ENCODE data around the gene CNTNAP2.

The CNTNAP2 gene

GRCh38 chr7:146773506-146773905 lies 656.9 kb downstream of the CNTNAP2 start:
- no peak for DNase-seq (ENCODE audit: low spot score)

DNA sequence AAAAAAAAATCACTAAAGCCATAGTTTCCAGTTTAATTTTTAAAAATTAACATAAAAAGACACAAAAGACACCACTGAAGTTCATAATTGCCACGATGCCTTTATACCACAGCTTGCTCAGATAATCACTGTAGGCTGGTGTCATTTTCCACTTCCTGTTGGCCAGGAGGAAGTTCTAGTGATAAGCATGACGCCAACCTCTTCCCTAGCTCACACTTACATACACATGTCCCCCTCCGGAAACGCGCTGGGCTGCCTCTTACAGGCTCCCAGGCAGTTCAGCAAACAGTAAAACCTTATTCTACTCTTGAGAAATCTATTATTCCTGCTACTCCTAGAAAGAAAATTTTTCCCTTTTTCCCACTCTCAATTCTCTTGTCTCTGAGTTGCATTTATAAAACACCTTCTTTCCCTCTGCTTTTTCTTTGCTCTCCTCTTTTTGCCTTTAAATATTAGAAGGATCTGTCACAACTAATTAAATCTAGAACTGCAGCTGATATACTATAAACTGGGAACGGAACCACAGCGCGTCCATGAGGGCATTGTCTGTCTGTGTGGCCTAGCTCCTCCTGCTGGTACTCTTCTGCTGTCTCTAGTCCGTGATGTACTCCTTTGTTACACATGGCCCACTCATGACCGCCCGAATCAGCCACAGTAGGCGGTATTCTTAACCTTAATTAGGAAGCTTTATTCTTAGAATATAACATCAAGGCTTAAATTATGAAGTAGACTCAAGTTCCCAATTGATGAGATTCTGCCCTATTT lies 664.9 kb downstream of the CNTNAP2 start:
- DNase-seq (ENCODE audit: low spot score) = no peak

GRCh38 chr7:146787266-146787665 lies 670.7 kb downstream of the CNTNAP2 start:
- DNase-seq (ENCODE audit: low spot score) = no peak

- no peak for DNase-seq (ENCODE audit: low spot score)
These were observed 671.4 kb downstream of the CNTNAP2 start for GRCh38 chr7:146788008-146788407.

DNA sequence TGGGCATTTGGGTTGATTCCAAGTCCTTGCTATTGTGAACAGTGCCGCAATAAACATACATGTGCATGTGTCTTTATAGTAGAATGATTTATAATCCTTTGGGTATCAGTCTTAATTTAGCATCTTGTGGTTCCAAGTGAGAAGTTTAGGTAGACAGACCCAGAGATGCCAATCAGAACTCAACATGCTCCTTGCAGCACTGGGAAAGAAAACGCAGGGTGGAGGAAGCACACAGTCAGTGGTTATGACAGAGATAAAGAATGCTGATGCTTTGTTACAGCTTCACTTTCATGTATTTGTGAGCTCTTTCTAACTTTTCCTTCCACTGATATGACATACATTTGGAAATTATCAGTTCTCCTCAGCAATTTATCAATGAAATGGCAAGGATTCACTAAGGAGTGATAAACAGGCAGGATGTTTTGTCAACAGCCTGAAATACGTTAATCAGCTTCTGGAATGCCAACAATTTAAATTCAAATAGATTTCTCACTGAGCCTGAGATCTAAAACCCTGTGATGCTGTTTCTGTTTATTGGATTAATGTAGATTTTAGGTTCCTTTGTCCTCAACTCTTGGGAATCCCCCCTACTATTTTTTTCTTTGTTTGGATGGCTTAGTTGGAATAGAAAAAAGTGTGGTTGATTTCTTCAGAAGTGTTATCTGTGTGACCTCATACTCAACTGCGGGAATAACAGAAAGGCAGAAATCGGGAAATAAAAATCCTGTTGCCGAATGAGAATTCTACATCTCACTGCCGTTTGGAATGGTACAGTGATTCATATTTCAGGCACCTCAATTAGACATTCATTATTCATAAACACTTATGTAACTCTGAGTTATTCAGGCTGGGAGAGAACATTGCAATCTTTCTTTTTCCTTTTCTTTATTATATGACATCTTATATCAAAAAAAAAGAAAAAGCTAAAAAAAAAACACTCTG lies 675.0 kb downstream of the CNTNAP2 start:
- DNase-seq (ENCODE audit: low spot score) = no peak

DNA sequence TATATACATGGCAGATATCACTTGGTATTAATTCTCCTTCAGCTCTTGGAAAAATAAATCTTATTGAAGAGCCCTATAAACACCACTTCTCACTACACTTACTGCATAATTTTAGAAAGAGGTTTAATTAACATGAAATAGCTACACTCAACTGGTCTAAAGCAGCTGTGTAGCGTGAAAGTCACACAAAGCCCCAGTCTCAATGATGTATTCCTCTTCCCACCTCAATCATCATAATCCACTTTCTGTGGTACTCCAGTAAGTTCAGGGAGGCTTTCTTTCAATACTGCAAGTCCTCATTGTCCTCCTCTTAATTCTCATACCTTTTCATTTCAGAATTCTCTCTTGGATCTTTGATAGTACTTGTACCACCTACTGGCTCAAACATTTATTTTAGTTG lies 688.0 kb downstream of the CNTNAP2 start:
- no peak for DNase-seq (ENCODE audit: low spot score)

DNA sequence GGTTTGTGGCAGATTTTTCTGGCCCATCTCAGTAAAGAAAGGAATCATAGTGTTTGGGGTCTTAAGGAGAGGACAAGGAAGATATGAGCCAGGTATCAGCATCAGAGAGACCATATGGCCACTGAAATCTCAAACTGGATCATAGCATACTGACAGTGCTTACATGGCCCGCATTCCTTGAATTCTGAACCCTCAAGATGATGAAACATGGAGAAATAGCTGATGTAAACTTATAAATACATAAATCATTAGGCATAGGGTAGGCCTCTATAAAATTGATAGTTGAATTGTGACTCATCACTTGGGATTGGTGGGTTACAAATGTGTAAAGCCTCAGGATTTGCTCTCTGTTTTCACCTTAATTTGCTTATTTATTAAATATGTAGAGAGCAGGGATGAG lies 688.5 kb downstream of the CNTNAP2 start:
- DNase-seq (ENCODE audit: low spot score) = peak; percentile 6

DNA sequence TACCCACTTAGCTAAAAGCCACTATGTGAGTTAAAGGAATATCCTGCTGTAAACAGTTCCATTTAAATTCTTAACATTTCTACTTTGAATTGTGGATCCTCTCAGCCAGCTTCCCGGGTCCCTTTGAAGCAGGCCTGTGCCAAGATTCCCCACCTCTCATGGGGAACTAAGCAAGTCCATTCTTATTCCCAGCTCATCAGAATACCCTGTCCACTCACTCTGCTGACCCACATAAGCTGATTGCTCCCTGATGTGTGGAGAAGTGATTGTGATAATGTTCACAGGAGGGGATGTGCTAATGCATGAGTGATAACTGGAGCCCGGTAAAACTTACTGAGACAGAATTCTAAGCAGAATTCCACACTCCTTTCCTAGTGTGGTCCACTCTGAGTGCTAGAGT lies 709.7 kb downstream of the CNTNAP2 start:
- DNase-seq (ENCODE audit: low spot score) = no peak

- no peak for DNase-seq (ENCODE audit: low spot score)
These were observed 714.1 kb downstream of the CNTNAP2 start for GRCh38 chr7:146830686-146831085.

- no peak for DNase-seq (ENCODE audit: low spot score)
These were observed 715.3 kb downstream of the CNTNAP2 start for GRCh38 chr7:146831875-146832274.

DNA sequence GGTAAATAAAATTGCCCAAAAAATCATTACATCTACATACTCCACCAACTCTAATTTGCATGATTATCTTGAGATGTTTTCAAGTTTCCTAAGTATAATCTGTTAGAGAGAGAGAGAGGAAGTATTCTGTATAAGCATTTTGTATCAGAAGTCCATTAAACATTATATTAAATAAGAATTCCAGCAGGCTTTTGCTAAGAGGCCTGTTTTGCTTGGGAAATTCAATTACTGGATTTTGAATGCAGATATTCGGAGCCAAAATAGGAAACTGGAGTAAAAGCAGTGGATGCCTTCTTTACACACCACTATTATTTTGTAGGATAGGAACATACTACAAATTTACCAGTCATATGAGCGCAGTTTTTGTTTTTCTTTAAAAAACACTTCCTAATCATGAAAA lies 727.8 kb downstream of the CNTNAP2 start:
- no peak for DNase-seq (ENCODE audit: low spot score)

- no peak for DNase-seq (ENCODE audit: low spot score)
These were observed 742.1 kb downstream of the CNTNAP2 start for GRCh38 chr7:146858690-146859089.

GRCh38 chr7:146861701-146862100 lies 745.1 kb downstream of the CNTNAP2 start:
- no peak for DNase-seq (ENCODE audit: low spot score)

GRCh38 chr7:146862415-146862814 lies 745.8 kb downstream of the CNTNAP2 start:
- no peak for DNase-seq (ENCODE audit: low spot score)

GRCh38 chr7:146864644-146865043 lies 748.0 kb downstream of the CNTNAP2 start:
- DNase-seq (ENCODE audit: low spot score) = no peak

GRCh38 chr7:146865696-146866095 lies 749.1 kb downstream of the CNTNAP2 start:
- DNase-seq (ENCODE audit: low spot score) = no peak

- no peak for DNase-seq (ENCODE audit: low spot score)
These were observed 758.1 kb downstream of the CNTNAP2 start for GRCh38 chr7:146874722-146875121.

GRCh38 chr7:146875237-146875785 lies 758.7 kb downstream of the CNTNAP2 start:
- no peak for DNase-seq (ENCODE audit: low spot score)

- DNase-seq (ENCODE audit: low spot score) = no peak
These were observed 759.4 kb downstream of the CNTNAP2 start for GRCh38 chr7:146875981-146876380.

- no peak for DNase-seq (ENCODE audit: low spot score)
These were observed 759.8 kb downstream of the CNTNAP2 start for GRCh38 chr7:146876411-146876810.

DNA sequence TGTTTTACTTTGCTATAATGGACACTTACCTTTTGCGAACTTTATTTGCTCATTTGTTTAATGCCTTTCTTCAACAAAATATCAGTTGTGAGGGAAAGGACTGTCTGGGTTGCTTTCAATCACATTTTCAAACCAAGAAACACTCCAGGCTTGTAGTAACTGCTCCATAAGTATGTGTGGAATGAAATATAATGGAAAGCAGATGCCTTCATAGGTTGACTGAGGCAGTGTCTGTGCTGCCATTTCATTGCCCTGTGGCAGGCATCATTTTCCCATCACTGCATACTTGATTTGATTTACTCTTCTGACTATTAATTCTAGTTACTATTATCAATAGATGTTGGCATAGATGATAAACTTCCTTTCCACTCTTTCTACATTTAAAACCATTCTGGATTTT lies 762.3 kb downstream of the CNTNAP2 start:
- peak; percentile 7 for DNase-seq (ENCODE audit: low spot score)

GRCh38 chr7:146885231-146885630 lies 768.6 kb downstream of the CNTNAP2 start:
- DNase-seq (ENCODE audit: low spot score) = no peak

All from GM03348 (cell line).